ENCODE data around the gene PRR12.

- TF ChIP-seq CTCF (IDR thresholded peaks at IDR 0.05) (no peak), POLR2A (IDR thresholded peaks at IDR 0.05) (no peak)
These were observed 39.5 kb upstream of the PRR12 start for GRCh38 chr19:49551531-49551930.
